ENCODE data around the gene PVR.
"Not testable (repeated sequence)": the region's sequence is repeated elsewhere in the genome, so short reads cannot be mapped to it uniquely, and the experiment has no call there.

PVR gene

GRCh38 chr19:44620667-44621066 lies 23.0 kb upstream of the PVR start:
- no peak for DNase-seq

- no peak for DNase-seq
Measured at GRCh38 chr19:44621367-44621766, 22.3 kb upstream of the PVR start.

GRCh38 chr19:44623080-44623479 lies 20.6 kb upstream of the PVR start:
- DNase-seq: no peak

DNA sequence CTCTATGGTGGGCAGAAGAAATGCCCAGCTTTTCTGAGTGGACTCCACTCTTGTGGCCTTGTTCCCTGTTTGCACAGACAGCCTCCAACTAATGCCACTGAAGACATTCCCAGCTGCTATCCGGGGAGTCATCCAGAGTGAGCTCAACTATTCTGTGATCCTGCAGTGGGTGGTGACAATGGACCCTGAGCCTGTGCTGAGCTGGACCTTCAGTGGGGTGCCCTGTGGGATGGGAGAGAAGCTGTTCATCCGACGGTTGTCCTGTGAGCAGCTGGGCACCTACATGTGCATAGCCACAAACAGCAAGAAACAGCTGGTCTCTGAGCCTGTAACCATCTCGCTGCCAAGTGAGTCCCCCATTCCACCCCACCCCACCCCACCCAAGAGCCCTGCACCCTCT lies 20.1 kb upstream of the PVR start:
- DNase-seq: no peak

DNA sequence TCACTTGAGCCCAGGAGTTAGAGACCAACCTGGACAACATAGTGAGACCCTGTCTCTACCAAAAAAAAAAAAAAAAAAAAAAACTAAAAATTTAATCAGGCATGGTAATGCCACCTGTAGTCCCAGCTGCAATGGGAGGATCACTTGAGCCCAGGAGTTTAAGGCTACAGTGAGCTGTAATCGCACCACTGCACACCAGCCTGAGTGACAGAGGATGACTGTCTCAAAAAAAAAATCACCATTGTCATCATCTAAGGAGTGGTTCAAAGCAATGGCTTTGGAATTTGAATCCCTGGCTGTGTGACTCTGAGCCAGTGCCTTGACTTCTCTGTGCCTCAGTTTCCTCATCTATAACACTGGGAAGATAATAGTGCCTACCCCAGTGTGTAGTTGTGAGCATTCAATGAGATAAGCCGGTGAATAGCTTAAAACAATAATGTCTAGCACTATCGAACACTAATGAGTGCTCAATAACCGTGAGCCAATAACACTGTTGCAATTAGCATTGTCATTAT lies 18.8 kb upstream of the PVR start:
- DNase-seq: no peak

DNA sequence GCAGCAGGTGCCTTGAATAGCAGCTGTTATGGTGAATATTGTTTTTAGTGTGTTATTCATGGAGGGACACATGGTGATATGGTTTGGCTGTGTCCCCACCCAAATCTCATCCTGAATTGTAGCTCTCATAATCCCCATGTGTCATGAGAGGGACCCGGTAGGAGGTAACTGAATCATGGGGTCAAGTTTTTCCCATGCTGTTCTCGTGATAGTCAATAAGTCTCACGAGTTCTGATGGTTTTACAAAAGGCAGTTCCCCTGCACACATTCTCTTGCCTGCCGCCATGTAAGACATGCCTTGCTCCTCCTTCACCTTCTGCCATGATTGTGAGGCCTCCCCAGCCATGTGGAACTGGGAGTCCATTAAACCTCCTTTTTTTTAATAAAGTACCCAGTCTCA lies 18.1 kb upstream of the PVR start:
- not testable (repeated sequence) for DNase-seq

DNA sequence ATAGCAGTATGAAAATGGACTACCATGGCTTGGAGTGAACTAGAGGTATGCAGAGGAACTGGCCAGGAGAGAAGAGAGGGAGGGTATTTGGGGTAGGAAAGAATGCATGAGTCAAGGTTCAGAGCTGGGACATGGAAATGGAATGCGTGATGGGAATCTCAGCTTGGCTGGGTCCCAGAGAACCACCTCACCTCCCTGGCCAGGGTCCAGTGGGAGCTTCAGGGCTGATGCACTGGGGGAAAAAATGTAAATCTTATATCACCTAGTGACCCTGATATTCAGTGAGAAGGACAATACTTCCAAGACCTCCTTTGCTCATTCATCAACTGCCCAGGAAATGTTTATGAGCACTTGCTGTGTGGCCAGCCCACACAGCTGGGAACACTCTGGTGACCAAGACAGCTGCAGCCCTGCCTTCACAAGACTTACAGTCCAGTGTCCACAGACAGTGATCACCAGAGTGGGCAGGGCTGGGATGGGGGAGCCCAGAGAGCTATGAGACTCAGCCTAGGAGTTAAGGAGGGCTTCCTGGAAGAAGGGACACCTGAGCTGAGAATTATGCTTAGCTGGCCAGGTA lies 17.6 kb upstream of the PVR start:
- no peak for DNase-seq

DNA sequence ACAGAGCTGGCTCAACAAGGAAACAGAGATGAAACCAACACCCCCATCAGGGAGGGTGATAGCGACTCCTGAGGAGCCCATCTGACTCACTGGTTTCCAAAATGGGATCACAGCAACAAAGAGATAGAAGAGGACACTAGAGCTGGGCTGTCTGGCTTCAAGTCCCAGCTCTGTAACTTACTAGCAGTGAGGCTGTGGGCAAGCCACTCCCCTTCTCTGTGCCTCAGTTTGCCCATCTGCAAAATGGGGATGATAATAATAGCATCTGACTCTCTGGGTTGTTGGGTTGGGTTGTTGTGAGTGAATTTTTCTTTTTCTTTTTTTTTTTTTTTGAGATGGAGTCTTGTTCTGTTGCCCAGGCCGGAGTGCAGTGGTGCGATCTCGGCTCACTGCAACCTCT lies 16.1 kb upstream of the PVR start:
- DNase-seq: no peak

DNA sequence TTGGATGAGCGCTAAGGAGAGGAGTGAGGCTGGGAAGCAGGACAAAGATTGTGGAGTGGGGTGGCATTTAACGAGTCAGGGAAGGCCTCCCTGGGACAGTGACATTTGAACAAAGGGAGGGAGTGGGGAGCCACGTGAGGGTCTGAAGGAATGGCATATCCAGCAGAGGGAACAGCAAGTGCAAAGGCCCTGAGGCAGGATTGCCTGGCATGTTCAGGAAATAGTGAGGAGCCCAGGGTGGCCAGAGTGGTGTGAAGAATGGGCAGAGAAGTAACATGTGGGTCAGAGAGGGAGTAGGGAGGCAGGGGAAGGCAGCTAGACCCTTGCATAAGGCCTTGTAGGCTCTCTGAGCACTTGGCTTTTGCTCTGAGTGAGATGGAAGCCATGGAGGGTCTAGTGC lies 14.9 kb upstream of the PVR start:
- no peak for DNase-seq

- DNase-seq: not testable (repeated sequence)
Measured at GRCh38 chr19:44631611-44632010, 12.1 kb upstream of the PVR start.

GRCh38 chr19:44634058-44634457 lies 9.7 kb upstream of the PVR start:
- not testable (repeated sequence) for DNase-seq

DNA sequence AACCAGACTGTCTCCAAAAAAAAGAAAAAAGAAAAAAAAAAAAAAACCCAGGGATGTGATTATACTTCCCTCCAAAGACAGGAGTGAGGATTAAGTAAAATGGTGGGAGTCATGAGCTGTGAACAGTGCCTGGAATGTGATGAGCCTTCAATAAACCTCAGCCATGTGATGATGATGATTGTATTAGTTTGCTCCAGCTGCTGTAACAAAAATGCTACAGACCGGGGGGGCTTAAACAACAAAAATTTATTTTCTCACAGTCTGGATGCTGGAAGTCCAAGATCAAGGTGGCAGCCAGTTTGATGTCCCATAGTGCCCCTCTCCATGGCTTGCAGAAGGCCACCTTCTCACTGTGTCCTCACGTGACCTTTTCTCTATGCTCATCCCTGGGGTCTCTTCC lies 8.9 kb upstream of the PVR start:
- no peak for DNase-seq

DNA sequence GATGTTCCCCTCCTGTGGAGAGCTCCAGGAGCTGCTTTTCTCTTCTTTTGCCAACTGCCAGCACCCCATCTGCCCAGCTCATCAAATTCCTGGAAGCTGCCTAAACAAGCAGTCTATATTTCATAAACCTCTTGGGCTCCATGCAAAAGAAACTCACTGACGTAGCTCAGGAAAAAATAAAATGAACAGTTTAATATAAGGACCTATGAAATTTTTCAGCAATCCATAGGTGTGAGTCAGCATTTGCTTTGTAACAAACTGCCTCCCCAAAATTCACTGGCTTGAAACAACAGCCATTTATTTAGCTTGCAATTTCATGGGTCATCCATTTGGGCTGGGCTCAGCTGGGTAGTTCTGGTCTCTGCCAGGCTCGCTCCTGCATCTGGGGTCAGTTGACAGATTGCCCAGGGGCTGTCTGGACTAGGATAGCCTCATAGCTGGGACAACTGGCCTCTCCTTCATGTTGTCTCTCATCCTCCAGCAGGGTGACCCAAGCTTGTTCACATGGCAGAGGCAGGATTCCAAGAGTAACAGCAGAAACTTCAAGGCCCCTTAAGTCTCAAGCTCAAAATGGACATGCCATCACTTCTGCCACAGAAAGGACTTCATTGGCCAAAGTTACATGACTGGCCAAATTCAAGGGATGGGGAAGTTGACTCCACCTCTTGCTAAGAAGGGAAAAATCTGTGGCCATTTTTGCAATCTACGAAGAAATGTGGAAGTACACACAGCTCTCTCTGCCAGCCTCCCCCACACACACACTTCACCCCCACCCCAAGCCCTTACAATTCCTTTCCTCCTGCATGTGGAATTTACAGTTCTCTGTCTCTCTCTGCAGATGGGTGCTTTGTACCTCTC lies 7.9 kb upstream of the PVR start:
- DNase-seq: no peak

DNA sequence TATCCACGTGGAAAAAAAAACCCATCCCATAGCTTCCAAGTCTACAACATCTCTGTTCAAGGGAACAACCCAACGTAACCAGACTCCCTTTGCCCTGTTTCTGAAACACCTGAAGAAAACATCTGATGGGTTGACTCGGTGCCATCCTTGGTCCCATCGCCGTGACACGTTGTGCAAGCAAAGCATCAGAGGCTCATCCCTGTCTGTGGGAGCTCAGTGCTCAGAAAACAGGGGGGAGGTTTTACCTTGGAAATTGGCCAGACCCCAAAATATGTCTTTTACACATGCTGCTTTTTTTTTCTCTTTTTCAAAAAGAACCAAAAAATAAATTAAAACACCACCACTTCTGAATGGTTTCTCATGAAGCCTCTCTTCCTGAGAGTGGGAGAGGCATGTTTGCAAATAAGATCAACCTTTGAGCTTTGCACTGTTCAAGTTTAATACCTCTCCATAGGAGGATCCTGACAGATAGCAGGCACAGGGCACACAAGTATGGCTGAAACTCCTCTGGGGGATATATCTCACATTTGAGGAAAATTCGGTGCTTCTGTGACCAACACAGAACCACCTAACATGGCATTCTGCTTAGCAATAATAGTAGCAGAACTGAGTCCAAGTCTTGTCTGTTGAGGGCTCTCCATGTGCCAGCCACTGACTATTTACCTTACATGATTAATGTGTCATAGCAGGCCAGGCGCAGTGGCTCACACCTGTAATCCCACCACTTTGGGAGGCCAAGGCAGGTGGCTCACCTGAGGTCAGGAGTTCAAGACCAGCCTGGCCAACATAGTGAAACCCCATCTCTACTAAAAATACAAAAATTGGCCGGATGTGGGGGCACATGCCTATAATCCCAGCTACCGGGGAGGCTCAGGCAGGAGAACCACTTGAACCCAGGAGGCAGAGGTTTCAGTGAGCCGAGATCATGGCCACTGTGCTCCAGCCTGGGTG lies 7.0 kb upstream of the PVR start:
- DNase-seq: no peak

GRCh38 chr19:44637390-44637764 lies 6.3 kb upstream of the PVR start:
- DNase-seq: no peak

GRCh38 chr19:44640518-44640917 lies 3.2 kb upstream of the PVR start:
- DNase-seq: no peak

DNA sequence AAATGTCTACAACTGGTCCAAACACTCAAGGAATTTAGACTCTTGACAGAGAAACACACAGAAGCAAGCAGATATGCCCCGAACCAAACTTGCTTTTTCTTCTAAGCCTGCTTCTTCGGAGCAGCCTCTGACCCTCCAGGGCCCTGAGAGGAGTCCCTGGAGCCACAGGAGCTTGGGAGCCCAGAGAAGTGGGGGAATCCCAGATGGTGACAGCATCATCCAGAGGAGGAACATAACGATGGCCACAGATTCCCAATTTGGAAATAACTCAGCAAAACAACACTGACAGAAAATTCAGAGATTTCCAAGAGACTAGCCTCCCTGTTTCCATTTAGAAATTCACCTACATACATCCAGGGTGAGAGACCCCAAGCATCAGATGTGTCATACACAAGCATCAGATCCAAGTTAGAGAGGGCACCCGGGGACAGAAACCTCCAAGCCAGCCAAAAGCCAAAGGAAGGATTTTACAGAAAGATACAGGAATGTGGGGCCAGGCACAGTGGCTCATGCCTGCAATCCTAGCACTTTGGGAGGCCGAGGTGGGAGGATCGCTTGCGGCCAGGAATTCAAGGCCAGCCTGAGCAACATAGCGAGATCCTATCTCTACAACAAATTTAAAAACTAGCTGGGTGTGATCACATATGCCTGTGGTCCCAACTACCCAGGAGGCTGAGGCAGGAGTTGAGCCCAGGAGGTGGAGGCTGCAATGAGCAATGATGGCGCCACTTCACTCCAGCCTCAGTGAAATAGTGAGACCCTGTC lies 2.0 kb upstream of the PVR start:
- no peak for DNase-seq

- DNase-seq: no peak
Measured at GRCh38 chr19:44642377-44642776, 1.3 kb upstream of the PVR start.

DNA sequence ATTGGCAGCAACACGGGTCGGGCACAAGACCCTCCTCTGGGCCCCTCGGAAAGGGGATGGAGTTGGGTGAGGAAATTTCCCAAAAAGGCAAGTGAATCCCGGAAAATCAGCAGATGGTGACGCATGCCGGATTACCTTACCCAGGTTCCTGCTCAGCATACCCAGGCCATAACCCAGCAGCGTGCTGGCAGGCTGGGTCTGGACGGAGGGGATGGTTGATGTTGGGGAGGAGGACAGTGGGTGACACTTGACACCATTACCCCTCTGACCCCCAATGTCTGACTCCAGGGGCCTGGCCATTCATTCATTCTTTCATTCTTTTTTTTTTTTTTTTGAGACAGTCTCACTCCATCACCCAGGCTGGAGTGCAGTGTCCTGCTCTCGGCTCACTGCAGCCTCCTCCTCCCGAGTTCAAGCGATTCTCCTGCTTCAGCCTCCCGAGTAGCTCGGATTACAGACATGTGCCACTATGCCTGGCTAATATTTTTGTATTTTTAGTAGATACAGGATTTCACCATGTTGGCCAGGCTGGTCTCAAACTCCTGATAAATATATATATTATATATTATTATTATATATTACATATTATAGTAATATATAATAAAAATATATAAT lies 799 bp downstream of the PVR start:
- DNase-seq: no peak

- DNase-seq: no peak
Measured at GRCh38 chr19:44645407-44646048, 1.8 kb downstream of the PVR start.

GRCh38 chr19:44646049-44646416 lies 2.3 kb downstream of the PVR start:
- DNase-seq: no peak

DNA sequence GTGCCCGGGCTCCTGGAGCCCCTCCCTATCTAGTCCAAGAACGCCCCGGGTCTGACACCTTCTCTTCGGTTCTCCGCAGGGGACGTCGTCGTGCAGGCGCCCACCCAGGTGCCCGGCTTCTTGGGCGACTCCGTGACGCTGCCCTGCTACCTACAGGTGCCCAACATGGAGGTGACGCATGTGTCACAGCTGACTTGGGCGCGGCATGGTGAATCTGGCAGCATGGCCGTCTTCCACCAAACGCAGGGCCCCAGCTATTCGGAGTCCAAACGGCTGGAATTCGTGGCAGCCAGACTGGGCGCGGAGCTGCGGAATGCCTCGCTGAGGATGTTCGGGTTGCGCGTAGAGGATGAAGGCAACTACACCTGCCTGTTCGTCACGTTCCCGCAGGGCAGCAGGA lies 3.4 kb downstream of the PVR start:
- DNase-seq: no peak

Data from NCI-H2107 (cell line).